ENCODE data around the gene KRTAP1-4. TPM values are rescaled to one million over a fixed set of nuclear protein-coding genes. Genes with fewer than 3 reads are reported as not detected.

The KRTAP1-4 gene
- total and polyA plus RNA-seq, 7 donors, result not detected

GRCh38 chr17:41012326-41013120 is 17.5 kb downstream of the KRTAP1-4 start:
- WGBS, 2 donors, result 77 to 78% methylated on average over 6 of the region's 6 CpGs
- Histone ChIP-seq H3K9me3 (no peaks in the 10 kb centered on the region), H3K36me3 (no peaks in the 10 kb centered on the region), H3K27me3 (no peaks in the 10 kb centered on the region), H3K4me3 (no peak overlapping the region), H3K27ac (no peak overlapping the region), H3K4me1 (no peaks in the 10 kb centered on the region)
- TF ChIP-seq CTCF (IDR thresholded peaks at IDR 0.05) (no peak), POLR2A (IDR thresholded peaks at IDR 0.05) (no peak), POLR2AphosphoS5 (IDR thresholded peaks at IDR 0.05) (no peak), EP300 (IDR thresholded peaks at IDR 0.05) (no peak)
- intact Hi-C loops (cut with DNase I), result no loop called here
- no peak for DNase-seq

- no peak overlapping the region for H3K27ac ChIP-seq
- no peak for TF ChIP-seq POLR2A (IDR thresholded peaks at IDR 0.05)
- TF ChIP-seq POLR2AphosphoS5 (IDR thresholded peaks at IDR 0.05), result no peak
- no peak for TF ChIP-seq CTCF (IDR thresholded peaks at IDR 0.05)
- TF ChIP-seq EP300 (IDR thresholded peaks at IDR 0.05), result no peak
- no peak overlapping the region for H3K4me3 ChIP-seq
- H3K27me3 ChIP-seq, result no peaks in the 10 kb centered on the region
- intact Hi-C loops (cut with DNase I), result no loop called here
- DNase-seq, result no peak
- no peaks in the 10 kb centered on the region for H3K9me3 ChIP-seq
- H3K4me1 ChIP-seq, result no peaks in the 10 kb centered on the region
- no peaks in the 10 kb centered on the region for H3K36me3 ChIP-seq
These were observed 19.6 kb downstream of the KRTAP1-4 start for GRCh38 chr17:41010441-41010840.

GRCh38 chr17:41009936-41010335 is 20.1 kb downstream of the KRTAP1-4 start:
- no peak overlapping the region for H3K4me3 ChIP-seq
- WGBS, 2 donors, result 94% methylated on average over 1 of the region's 1 CpG

GRCh38 chr17:41009301-41009760 is 20.7 kb downstream of the KRTAP1-4 start:
- H3K4me1 ChIP-seq, result no peaks in the 10 kb centered on the region
- no peak overlapping the region for H3K27ac ChIP-seq
- no peak for DNase-seq
- H3K36me3 ChIP-seq, result no peaks in the 10 kb centered on the region
- no peak overlapping the region for H3K4me3 ChIP-seq
- H3K9me3 ChIP-seq, result no peaks in the 10 kb centered on the region
- TF ChIP-seq EP300 (IDR thresholded peaks at IDR 0.05) (no peak), CTCF (IDR thresholded peaks at IDR 0.05) (no peak), POLR2AphosphoS5 (IDR thresholded peaks at IDR 0.05) (no peak), POLR2A (IDR thresholded peaks at IDR 0.05) (no peak)
- H3K27me3 ChIP-seq, result no peaks in the 10 kb centered on the region
- intact Hi-C loops (cut with DNase I), result no loop called here
- 48 to 64% methylated on average over 4 of the region's 4 CpGs for WGBS, 2 donors

More at GRCh38 chr17:41009936-41010335, 20.1 kb downstream of the KRTAP1-4 start:
- DNase-seq, result no peak
- no peaks in the 10 kb centered on the region for H3K36me3 ChIP-seq
- intact Hi-C loops (cut with DNase I), result no loop called here
- no peaks in the 10 kb centered on the region for H3K9me3 ChIP-seq
- H3K27ac ChIP-seq, result no peak overlapping the region
- H3K4me1 ChIP-seq, result no peaks in the 10 kb centered on the region
- TF ChIP-seq POLR2AphosphoS5 (IDR thresholded peaks at IDR 0.05) (no peak), EP300 (IDR thresholded peaks at IDR 0.05) (no peak), POLR2A (IDR thresholded peaks at IDR 0.05) (no peak), CTCF (IDR thresholded peaks at IDR 0.05) (no peak)
- no peaks in the 10 kb centered on the region for H3K27me3 ChIP-seq

All from sigmoid colon (tissue), 7 donors.